Chondrocyte (in vitro differentiated cells): ENCODE data around the gene CCDC74A. TPM values are rescaled to one million over a fixed set of nuclear protein-coding genes. Genes with fewer than 3 reads are reported as not detected.

Source experiments
- DNase-seq: peaks from one replicate; pipeline ENCODE4 v3.0.0; 2021; ENCODE audit warnings: mixed read lengths, low spot score
- H3K27ac Mint-ChIP-seq: one replicate; pipeline ENCODE4 v1.8.0; 2021; ENCODE audit warnings: mild to moderate bottlenecking, moderate library complexity, mixed read lengths; ENCODE audit not compliant: unreplicated experiment
- H3K27me3 Mint-ChIP-seq: 2 replicates; pipeline ENCODE4 v1.8.0; 2021; ENCODE audit warnings: low read depth, mixed read lengths
- H3K36me3 Mint-ChIP-seq: 2 replicates; pipeline ENCODE4 v1.8.0; 2021; ENCODE audit warnings: low read depth, mixed read lengths
- H3K4me1 Mint-ChIP-seq: 2 replicates; pipeline ENCODE4 v1.8.0; 2021; ENCODE audit warnings: low read depth, mild to moderate bottlenecking, mixed read lengths
- H3K4me3 Mint-ChIP-seq: one replicate; pipeline ENCODE4 v1.8.0; 2021; ENCODE audit warnings: mild to moderate bottlenecking, moderate library complexity, mixed read lengths; ENCODE audit not compliant: unreplicated experiment
- H3K9me3 Mint-ChIP-seq: 2 replicates; pipeline ENCODE4 v1.8.0; 2021; ENCODE audit warnings: low read depth, mixed read lengths
- microRNA-seq: library from miRNA; unstranded; fragments of <30 nt; microRNA quantifications from one replicate; pipeline ENCODE4 v1.2.0, GENCODE V29; 2020; ENCODE audit warnings: borderline number of aligned reads
- total RNA-seq: library from RNA; stranded (reverse); gene quantifications from 3 replicates; pipeline ENCODE4 v1.2.1, GENCODE V29; 2021
- TF ChIP-seq, protein P1 (sequence below): fragments of 200-600 bp; sonication (generic); IDR thresholded peaks from 2 replicates; pipeline ENCODE4 v1.5.0; 2021; ENCODE audit warnings: antibody characterized with exemption, mild to moderate bottlenecking, moderate library complexity

CCDC74A gene
- total RNA-seq, 1 donor from 2014 or later = 2.4 TPM

DNA sequence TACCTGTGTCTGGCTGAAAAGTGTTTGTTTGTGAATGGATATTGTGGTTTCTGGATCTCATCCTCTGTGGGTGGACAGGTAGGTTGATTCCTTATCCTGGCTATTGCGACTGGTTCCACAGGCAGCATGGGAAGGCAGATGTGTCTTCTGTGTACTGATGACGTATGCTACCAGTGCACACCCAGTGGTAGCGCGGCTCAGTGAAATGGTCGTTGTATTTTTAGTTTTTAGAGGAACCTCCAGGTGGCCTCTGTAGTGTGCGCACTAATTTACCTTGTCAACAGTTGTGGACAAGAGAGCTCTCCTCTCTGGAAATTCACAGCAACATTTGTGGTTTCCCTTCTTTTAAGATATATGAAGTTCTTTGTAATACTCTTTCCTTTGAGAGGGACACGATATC is 52.5 kb downstream of the CCDC74A start:
- Mint-ChIP-seq H3K27ac (no peak overlapping the region), H3K36me3 (no peaks in the 10 kb centered on the region), H3K9me3 (no peaks in the 10 kb centered on the region), H3K4me3 (no peak overlapping the region), H3K27me3 (peaks cover 36% of the 10 kb centered on the region), H3K4me1 (no peaks in the 10 kb centered on the region)
- TF ChIP-seq, protein P1, sequence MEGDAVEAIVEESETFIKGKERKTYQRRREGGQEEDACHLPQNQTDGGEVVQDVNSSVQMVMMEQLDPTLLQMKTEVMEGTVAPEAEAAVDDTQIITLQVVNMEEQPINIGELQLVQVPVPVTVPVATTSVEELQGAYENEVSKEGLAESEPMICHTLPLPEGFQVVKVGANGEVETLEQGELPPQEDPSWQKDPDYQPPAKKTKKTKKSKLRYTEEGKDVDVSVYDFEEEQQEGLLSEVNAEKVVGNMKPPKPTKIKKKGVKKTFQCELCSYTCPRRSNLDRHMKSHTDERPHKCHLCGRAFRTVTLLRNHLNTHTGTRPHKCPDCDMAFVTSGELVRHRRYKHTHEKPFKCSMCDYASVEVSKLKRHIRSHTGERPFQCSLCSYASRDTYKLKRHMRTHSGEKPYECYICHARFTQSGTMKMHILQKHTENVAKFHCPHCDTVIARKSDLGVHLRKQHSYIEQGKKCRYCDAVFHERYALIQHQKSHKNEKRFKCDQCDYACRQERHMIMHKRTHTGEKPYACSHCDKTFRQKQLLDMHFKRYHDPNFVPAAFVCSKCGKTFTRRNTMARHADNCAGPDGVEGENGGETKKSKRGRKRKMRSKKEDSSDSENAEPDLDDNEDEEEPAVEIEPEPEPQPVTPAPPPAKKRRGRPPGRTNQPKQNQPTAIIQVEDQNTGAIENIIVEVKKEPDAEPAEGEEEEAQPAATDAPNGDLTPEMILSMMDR = no peak
- no peak for DNase-seq

Small RNA genes within 50 kb of the gene (microRNA-seq; reads per million reads assigned to microRNA genes)
- not detected for gene MIR4784

Other genes with a start within 250 kb of the CCDC74A start
- 0.07 TPM in 1 of 3 replicates, not detected in the others for gene RAB6D, start 163.7 kb upstream of the CCDC74A start, total RNA-seq
- gene TUBA3D, start 51.8 kb upstream of the CCDC74A start, total RNA-seq = not detected in 3 replicates
- 96.5 to 112 TPM (median 109 TPM) in 3 replicates for gene MZT2A, start 35.5 kb upstream of the CCDC74A start, total RNA-seq